Measurements from ENCODE around the gene PSMD1.
"Not testable (repeated sequence)": the region's sequence is repeated elsewhere in the genome, so short reads cannot be mapped to it uniquely, and the experiment has no call there.

Gene PSMD1

GRCh38 chr2:231056453-231057416 lies at the start of gene PSMD1:
PSMD1 (plus strand) TSS chr2:231056867; CDS start chr2:231057026, 159 bp downstream.
- peak; percentile 94 to 95 for DNase-seq

GRCh38 chr2:231007286-231008098 lies 49.2 kb upstream of the PSMD1 start:
- DNase-seq, result no peak

GRCh38 chr2:231008131-231008530 lies 48.5 kb upstream of the PSMD1 start:
- DNase-seq, result no peak

- no peak for DNase-seq
Observed at GRCh38 chr2:231009236-231009919, 47.3 kb upstream of the PSMD1 start.

GRCh38 chr2:231010201-231010730 lies 46.4 kb upstream of the PSMD1 start:
- no peak for DNase-seq

GRCh38 chr2:231011526-231011925 lies 45.1 kb upstream of the PSMD1 start:
- no peak for DNase-seq

GRCh38 chr2:231012463-231012862 lies 44.2 kb upstream of the PSMD1 start:
- DNase-seq, result no peak

- no peak for DNase-seq
Observed at GRCh38 chr2:231013820-231014219, 42.8 kb upstream of the PSMD1 start.

- no peak for DNase-seq
Observed at GRCh38 chr2:231015478-231015877, 41.2 kb upstream of the PSMD1 start.

GRCh38 chr2:231015926-231016325 lies 40.7 kb upstream of the PSMD1 start:
- no peak for DNase-seq

- no peak for DNase-seq
Observed at GRCh38 chr2:231016566-231017230, 40.0 kb upstream of the PSMD1 start.

- no peak for DNase-seq
Observed at GRCh38 chr2:231017231-231017598, 39.5 kb upstream of the PSMD1 start.

- no peak for DNase-seq
Observed at GRCh38 chr2:231018184-231018583, 38.5 kb upstream of the PSMD1 start.

GRCh38 chr2:231025059-231025458 lies 31.6 kb upstream of the PSMD1 start:
- DNase-seq, result not testable (repeated sequence)

- no peak for DNase-seq
Observed at GRCh38 chr2:231028889-231029288, 27.8 kb upstream of the PSMD1 start.

- no peak for DNase-seq
Observed at GRCh38 chr2:231029563-231029962, 27.1 kb upstream of the PSMD1 start.

- DNase-seq, result no peak
Observed at GRCh38 chr2:231030725-231031124, 25.9 kb upstream of the PSMD1 start.

- DNase-seq, result no peak
Observed at GRCh38 chr2:231032575-231033140, 24.0 kb upstream of the PSMD1 start.

- no peak for DNase-seq
Observed at GRCh38 chr2:231033147-231034132, 23.2 kb upstream of the PSMD1 start.

GRCh38 chr2:231034291-231034882 lies 22.3 kb upstream of the PSMD1 start:
- no peak for DNase-seq
